ENCODE measurements around the gene NEK1. TPM values are rescaled to one million over a fixed set of nuclear protein-coding genes. Genes with fewer than 3 reads are reported as not detected.
"Not testable (repeated sequence)": the region's sequence is repeated elsewhere in the genome, so short reads cannot be mapped to it uniquely, and the experiment has no call there.

Gene NEK1
- polyA plus RNA-seq, 4 donors, result 18.0 to 25.7 (median 23.0) TPM

DNA sequence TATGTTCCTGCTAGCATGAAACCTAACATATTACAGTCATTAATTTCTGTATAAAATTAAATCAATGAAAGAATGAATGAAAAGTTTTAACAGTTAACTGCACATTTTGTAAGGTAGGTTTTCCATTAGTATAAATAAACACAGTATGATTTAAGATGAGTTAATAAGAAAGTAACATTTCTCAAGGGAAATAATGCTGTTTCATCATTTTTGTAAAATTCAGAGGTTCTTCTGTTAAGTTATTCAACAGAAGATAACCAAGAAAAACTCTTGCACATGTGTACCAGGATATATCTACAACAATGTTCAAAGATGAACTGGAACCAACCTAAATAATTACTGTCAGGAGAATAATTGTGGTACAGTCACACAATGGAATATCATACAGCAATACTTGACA is 88.6 kb downstream of the NEK1 start:
- no peak for DNase-seq (ENCODE audit: low read depth in 4 of 4, low spot score in 2 of 4)

DNA sequence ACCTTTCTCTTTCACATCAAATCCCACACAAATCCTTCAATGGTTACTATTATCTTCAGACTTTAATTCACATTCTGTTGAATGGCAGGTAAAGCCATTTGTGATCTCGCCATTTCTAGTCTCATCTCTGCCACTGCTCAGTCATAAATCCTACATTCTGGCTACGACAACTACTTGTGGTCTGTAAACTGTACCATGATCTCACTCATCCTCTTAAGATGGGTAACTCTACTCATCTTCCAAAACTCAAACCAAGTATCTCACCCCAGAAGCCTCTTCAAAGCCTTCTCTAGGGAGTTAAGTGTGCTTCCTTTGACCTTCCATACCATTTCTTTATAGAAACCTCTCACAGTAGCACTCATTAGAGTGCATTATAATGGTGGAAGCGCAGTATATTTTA is 101.8 kb downstream of the NEK1 start:
- no peak for DNase-seq (ENCODE audit: low read depth in 4 of 4, low spot score in 2 of 4)

DNA sequence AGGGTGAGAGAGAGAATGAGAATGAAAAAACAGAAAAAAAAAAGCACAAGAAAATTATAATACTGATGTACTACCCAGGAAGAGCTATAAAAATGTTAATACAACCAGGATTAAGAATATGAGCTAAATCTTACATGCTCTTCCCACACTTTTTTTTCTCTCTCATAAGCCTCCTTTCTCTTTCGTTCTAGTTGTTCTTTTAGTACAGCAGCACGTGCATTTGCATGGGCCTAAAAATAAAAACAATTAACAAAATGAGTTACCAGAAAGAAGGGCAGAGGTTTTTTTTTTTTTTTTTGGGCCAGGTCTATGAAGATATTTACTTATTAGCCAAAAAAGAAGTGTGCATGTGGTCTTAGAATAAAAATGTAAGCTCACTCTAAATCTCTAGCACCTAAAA is 105.5 kb downstream of the NEK1 start:
- no peak for DNase-seq (ENCODE audit: low read depth in 4 of 4, low spot score in 2 of 4)

DNA sequence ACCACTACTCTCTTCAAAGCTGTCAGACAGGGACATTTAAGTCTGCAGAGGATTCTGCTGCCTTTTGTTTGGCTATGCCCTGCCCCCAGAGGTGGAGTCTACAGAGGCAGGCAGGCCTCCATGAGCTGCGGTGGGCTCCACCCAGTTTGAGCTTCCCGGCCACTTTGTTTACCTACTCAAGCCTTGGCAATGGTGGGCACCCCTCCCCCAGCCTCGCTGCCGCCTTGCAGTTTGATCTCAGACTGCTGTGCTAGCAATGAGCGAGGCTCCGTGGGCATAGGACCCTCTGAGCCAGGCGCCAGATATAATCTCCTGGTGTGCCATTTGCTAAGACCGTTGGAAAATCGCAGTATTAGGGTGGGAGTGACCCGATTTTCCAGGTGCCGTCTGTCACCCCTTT is 112.5 kb downstream of the NEK1 start:
- DNase-seq (ENCODE audit: low read depth in 4 of 4, low spot score in 2 of 4), result not testable (repeated sequence)

DNA sequence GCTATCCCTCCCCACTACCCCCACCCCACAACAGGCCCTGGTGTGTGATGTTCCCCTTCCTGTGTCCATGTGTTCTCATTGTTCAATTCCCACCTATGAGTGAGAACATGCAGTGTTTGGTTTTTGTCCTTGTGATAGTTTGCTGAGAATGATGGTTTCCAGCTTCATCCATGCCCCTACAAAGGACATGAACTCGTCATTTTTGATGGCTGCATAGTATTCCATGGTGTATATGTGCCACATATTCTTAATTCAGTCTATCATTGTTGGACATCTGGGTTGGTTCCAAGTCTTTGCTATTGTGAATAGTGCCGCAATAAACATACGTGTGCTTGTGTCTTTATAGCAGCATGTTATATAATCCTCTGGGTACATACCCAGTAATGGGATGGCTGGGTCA is 118.1 kb downstream of the NEK1 start:
- DNase-seq (ENCODE audit: low read depth in 4 of 4, low spot score in 2 of 4), result not testable (repeated sequence)

DNA sequence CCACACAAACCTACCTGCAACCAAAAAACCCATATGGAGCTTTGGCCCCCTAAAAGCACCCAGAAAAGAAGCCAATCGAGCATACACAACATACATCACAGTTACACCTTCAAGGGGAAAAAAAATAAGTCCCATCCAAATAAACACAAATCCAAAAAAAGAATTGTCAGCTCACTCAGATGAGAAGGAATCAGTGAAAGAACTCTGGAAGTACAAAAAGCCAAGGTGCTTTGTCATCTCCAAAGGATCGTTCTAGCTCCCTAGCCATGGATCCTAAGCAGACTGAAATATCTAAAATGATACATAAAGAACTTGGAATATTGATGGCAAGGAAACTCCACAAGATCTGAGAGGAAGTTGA is 119.2 kb downstream of the NEK1 start:
- no peak for DNase-seq (ENCODE audit: low read depth in 4 of 4, low spot score in 2 of 4)

DNA sequence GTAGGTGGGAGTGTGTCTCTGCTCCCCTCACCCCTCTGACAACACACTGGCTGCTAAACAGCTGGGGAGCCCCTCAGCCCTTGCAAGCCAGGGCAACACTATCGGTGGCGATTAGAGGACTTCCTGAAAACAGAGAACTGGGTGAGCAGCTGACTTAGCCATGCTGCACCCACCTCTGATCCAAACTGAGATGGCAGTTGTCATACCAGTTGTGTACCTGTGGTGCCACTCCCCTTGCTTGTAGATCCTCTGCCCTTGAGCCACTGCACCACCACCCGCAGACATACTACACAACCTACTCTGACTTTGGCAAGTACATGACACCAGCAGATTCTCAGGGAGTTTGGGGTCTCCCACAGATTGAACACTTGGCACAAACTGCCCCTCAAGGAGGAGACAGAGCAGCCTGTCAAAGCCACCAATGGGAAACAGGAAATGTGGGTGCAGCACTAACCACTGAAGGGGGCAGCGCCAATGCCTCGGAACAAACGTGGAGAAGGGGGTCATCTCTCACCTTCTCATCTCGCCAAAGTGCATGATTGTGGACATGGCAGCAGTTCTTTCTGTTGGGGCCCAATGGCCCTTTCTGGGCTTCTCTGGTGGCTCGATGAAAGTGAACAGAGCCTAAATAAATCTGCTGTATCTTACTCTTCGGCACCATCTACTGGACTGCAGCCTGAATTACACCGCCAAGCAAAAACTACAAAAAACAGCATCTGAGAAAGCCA is 119.8 kb downstream of the NEK1 start:
- peak in 1 of 4 donors; percentile 4 for DNase-seq (ENCODE audit: low read depth in 4 of 4, low spot score in 2 of 4)

DNA sequence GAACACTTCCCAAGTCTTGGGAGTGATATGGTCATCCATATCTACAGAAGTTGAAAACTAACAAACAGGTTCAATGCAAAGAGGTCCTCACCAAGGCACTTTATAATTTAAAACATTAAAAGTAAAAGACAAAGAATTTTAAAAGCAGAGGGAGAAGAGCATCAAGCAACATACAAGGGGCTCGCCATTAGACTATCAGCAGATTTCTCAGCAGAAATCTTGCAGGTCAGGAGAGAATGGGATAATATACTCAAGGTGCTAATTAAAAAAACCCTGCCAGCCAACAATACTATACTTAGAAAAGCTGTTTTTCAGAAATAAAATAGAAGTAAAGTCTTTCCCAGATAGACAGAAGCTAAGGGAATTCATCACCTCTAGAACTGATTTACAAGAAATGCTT is 121.2 kb downstream of the NEK1 start:
- DNase-seq (ENCODE audit: low read depth in 4 of 4, low spot score in 2 of 4), result no peak

DNA sequence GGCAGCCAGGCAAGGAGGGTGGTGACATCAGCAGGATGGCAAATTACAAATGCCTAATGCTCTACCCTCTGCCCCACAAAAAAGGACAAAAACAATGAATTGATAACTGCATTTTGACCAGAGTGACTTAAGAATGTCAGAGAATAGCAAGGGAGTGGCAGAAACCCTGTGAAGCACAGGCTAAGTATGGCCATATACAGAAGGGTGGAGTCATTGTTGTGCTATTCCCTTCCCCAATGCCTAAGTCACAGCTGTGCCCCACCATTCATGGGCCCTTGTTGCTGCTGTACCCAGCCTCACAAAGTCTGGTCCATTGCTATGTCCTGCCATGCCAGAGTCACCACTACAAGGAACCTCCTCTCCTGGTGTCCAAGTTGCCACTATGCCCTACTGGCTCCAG is 123.1 kb downstream of the NEK1 start:
- no peak for DNase-seq (ENCODE audit: low read depth in 4 of 4, low spot score in 2 of 4)

DNA sequence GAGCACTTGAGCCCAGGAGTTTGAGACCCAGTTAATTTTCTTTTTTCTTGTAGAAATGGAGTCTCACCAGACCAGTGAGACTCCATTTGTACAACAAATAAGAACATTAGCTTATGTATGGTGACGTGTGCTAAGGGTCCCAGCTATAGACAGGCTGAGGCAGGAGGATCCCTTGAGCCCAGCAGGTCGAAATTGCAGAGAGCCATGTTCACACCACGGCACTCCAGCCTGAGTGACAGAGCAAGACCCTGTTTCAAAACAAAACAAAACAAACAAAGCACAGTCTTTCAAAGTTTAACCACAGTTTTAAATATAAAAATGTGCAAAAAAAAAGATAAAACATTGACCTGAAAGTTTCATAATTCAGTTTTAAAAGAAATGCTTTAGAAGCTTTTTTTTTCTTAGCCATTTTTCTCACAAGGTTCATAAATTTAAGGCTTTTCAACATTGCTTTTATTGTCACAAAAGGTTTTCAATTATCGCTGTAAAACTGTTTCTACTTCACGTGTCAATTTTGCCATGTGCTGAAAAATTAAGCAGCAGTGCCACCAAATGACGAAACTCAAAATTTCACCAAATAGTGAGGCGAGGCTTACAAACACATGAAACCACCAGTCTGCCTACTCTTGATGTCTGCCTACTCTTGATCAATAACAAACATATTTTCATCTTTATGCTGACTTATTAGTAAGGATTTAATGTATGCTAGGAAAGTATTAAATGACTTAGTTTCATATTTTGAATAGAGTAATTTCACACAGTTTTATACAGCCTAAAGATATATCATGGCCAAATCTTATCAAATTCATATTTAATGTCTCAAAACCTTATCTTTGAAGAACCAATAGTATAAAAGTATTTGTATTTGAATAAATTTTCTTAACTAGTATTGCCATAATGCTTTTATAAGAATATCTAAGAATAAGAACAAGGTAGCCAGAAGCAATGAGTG is 126.3 kb downstream of the NEK1 start:
- DNase-seq (ENCODE audit: low read depth in 4 of 4, low spot score in 2 of 4), result peak; percentile 34 to 73 (median 40)

DNA sequence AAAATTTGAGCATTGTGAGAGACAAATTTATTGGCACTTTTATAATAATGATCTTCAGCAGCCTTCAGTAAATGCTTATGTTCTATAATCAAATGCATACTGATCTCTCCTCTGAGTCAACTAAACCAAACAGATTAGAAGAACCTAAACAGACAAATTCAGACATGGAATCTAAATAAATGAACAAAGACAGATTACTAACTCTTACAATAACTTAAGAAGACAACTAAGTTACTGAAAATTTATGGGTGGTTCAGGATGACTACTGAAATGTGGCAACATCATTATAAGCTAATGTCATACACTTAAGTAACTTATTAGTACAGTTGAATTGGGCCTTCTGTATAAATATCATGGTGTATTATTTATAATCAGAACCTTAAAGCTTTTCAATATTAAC is 127.3 kb downstream of the NEK1 start:
- no peak for DNase-seq (ENCODE audit: low read depth in 4 of 4, low spot score in 2 of 4)

DNA sequence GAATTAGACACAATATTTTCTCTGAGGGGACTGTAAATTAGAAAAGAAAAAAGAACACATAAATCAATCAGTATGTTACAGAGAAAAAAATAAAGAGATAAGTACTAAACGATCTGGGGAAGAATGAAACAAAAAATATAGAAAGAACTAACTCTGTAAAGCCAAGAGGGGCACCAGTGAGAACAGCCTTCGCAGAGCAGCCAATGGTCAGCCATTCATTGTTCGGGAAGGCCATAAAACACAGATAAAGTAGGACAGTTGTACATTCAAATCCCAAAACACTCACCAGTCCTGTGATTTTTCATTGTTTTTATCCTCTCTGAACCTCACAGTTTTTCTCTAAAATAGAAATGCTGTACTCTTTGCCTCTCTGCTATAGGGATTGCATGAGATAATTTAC is 127.9 kb downstream of the NEK1 start:
- DNase-seq (ENCODE audit: low read depth in 4 of 4, low spot score in 2 of 4), result peak in 1 of 4 donors; percentile 3

DNA sequence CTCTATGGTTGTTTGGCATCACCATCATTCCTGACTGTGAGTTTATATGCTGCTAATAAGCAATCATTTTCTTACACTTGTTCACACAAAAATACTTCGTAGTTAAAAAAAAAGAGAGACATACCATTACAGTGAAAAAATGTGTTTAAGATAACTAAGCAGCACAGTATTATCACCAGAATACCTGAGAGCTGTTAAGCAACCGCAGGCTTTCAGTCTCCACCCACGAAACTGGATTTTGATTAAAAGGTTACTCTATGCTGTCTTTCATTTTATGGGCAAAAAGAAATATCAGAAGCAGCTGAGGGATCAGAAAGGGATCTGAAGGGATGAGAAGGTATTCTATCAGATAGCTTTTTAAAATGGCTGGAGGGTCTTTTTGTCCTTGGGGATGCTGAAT is 148.3 kb downstream of the NEK1 start:
- DNase-seq (ENCODE audit: low read depth in 4 of 4, low spot score in 2 of 4), result no peak

DNA sequence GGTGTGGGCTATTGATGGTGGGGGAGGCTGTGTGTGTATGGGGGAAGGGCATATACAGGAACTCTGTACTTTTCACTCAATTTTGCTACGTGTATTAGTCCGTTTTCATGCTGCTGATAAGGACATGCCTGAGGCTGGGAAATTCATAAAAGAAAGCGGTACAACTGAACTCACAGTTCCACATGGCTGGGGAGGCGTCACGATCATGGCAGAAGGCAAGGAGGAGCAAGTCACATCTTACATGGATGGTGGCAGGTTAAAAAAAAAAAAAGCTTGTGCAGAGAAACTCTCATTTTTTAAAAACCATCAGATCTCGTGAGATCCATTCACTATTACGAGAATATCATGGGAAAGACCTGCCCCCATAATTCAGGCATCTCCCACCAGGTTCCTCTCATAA is 152.3 kb downstream of the NEK1 start:
- DNase-seq (ENCODE audit: low read depth in 4 of 4, low spot score in 2 of 4), result no peak

DNA sequence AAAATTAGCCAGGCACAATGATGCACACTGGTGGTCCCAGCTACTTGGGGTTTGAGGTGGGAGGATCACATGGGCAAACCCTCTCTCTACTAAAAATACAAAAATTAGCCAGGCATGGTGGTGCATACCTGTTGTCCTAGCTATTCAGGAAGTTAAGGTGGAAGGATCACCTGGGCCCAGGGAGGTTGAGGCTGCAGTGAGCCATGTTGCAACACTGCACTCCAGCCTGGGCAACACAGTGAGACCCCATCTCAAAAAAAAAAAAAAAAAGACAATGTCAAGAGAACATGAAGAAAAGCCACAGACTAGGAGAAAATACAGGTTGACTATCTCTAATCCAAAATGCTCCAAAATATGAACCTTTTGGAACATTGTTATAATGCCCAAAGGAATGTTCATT is 153.8 kb downstream of the NEK1 start:
- DNase-seq (ENCODE audit: low read depth in 4 of 4, low spot score in 2 of 4), result no peak

DNA sequence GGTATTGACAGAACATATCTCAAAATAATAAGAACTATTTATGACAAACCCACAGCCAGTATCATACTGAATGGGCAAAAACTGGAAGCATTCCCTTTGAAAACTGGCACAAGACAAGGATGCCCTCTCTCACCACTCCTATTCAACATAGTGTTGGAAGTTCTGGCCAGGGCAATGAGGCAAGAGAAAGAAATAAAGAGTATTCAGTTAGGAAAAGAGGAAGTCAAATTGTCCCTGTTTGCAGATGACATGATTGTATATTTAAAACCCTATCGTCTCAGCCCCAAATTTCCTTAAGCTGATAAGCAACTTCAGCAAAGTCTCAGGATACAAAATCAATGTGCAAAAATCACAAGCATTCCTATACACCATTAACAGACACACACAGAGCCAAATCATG is 159.7 kb downstream of the NEK1 start:
- DNase-seq (ENCODE audit: low read depth in 4 of 4, low spot score in 2 of 4), result not testable (repeated sequence)

DNA sequence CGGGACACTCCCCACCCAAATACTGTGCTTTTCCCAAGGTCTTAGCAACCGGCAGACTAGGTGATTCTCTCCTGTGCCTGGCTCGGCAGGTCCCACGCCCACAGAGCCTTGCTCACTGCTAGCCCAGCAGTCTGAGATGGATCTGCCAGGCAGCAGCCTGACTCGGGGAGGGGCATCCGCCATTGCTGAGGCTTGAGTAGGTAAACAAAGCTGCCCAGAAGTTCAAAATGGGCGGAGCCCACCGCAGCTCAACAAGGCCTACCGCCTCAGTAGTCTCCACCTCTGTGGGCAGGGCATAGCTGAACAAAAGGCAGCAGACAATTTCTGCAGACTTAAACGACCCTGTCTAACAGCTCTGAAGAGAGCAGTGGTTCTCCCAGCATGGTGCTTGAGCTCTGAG is 163.4 kb downstream of the NEK1 start:
- DNase-seq (ENCODE audit: low read depth in 4 of 4, low spot score in 2 of 4), result not testable (repeated sequence)

DNA sequence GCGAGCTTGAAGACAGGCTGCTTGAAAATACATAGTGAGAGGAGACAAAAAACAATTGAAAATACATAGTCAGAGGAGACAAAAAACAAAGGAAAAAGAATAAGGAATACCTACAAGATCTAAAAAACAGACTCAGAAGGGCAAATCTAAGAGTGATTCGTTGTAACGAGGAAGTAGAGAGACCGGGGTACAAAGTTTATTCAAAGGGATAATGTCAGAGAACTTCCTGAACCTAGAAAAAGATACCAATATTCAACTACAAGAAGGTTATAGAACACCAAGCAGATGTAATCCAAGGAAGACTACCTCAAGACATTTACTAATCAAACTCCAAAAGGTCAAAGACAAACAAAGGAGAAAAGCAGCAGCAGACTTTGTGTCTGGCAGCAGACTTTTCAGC is 165.6 kb downstream of the NEK1 start:
- DNase-seq (ENCODE audit: low read depth in 4 of 4, low spot score in 2 of 4), result no peak

DNA sequence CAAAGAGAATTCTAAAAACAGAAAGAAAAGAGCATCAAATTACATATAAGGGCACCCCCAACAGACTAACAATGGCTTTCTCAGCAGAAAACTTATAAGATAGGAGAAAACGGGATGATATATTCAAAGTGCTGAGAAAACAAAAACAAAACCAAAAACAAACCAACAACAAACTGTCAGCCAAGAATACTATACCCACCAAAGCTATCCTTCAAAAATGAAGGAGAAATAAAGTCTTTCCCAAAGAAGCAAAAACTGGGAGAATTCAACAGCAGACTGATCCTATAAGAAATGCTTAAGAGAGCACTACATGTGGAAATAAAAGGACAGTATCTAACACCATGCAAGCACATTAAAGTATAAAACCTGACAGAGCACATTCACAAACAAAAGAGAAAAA is 168.6 kb downstream of the NEK1 start:
- no peak for DNase-seq (ENCODE audit: low read depth in 4 of 4, low spot score in 2 of 4)

DNA sequence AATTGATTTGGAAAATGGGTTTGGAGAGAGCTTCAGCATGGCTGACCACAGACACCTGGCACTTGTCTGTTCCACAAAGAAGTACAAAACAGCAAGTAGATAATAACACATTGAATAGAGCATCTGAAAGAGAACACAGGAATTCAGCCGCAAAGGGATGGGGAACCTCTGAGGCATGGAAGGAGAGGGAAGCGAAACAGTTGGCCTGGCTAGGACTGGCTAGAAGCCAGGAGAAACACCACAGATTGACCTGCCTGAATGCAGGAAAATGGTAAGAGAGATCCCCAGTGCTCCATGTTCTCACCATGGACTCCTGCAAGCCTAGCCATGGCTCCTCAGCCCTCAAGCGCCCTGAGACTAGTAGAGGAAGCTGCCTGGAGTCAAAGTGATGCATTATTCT is 171.9 kb downstream of the NEK1 start:
- no peak for DNase-seq (ENCODE audit: low read depth in 4 of 4, low spot score in 2 of 4)

DNA sequence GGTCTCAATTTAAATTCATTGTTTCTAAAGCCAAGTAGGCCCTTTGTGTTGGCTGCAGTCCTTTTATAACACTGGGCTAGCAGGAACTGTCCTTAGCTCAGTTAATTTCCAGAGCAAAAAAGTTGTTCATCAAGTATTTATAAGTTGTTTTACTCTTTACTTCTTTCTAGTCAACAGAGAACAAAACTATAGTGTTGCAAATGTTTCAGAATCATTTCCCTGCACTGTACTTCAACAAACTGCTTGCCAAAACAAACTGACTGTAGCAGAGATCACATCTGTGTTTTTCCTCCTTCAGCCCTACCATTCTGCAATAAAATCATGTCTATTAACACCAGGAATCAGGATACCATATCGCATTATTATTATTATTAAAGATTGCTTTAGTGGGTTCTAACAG is 173.1 kb downstream of the NEK1 start:
- DNase-seq (ENCODE audit: low read depth in 4 of 4, low spot score in 2 of 4), result no peak

DNA sequence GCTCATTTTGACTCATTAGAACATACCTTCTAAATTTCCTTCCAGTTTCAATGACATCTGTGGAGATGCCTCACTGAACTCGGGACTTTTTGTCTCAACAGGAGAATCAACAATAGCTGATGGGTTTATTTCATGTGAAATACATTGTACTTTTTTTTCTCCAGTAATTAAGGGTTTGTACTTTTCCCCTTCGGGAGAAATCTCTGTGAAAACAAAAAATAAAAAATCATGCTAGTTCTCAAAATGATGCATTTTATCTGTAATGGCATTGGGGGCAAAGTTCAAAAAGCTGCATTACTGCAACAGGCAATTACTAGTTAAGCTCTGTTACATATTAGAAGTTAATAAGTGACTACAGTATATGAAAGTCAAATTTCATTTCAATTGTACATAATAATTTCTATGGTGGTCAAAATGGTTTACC is 174.3 kb downstream of the NEK1 start:
- DNase-seq (ENCODE audit: low read depth in 4 of 4, low spot score in 2 of 4), result no peak

Data from left renal cortex interstitium (tissue), 4 donors.